ENCODE results near the gene GIMAP4. TPM values are rescaled to one million over a fixed set of nuclear protein-coding genes. Genes with fewer than 3 reads are reported as not detected.

Gene GIMAP4
- total RNA-seq, 5 donors from 2014 or later (not counting 1 experiment from before 2014, with no cell fraction given), result 121 to 341 (median 306) TPM

DNA sequence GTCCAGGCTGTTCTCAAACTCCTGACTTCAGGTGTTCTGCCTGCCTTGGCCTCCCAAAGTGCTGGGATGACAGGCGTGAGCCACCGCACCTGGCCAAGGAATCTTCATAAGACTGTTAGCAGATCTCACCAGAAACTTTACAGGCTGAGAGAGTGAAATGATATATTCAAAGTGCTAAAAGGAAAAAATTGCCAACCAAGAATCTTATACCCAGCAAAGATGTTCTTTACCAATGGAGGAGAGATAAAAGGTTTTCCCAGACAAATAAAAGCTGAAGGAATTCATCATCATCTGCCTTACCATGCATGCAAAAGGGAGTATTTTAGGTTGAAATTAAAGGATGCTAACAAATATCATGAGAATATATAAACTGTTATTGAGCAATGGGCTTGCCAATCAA lies 28.9 kb upstream of the GIMAP4 start:
- H3K27ac ChIP-seq (ENCODE audit: low read length), result no peak overlapping the region
- WGBS (ENCODE audit: insufficient coverage), result no CpG with 5 or more reads among the region's 2 CpGs
- Mint-ChIP-seq H3K36me3 (peaks cover 53% of the 10 kb centered on the region), H3K4me3 (no peak overlapping the region), H3K9me3 (peaks cover 18 to 60% (median 35%) of the 10 kb centered on the region in 3 donors), H3K27me3 (no peaks in the 10 kb centered on the region), H3K27ac (no peak overlapping the region), H3K4me1 (peaks cover 11 to 26% (median 21%) of the 10 kb centered on the region in 3 donors)
- ATAC-seq (replicated peaks in 1 of 4), result no peak
- H3K27me3 ChIP-seq (replicated peaks in 1 of 2; ENCODE audit: control insufficient read depth in 2 of 2, extremely low read depth in 1 of 2, insufficient read depth in 2 of 2, low read length in 1 of 2), result no peaks in the 10 kb centered on the region
- ChIA-PET CTCF (interaction anchor here (0.5 to 0.8 kb wide), 2 partner anchors 92 to 215 kb away, joined by 3 to 6 read pairs; no protein-coding TSS in a partner anchor), POLR2A (no interaction called here)
- peaks cover 0 to 7% of the 10 kb centered on the region in 2 donors for H3K36me3 ChIP-seq (ENCODE audit: control insufficient read depth in 2 of 2, extremely low read depth in 1 of 2, insufficient read depth in 1 of 2, low read length in 1 of 2)
- H3K4me3 ChIP-seq (ENCODE audit: control insufficient read depth in 1 of 2, extremely low read depth in 1 of 2, low read length in 1 of 2), result no peak overlapping the region
- H3K9me3 ChIP-seq, result peaks cover 9% of the 10 kb centered on the region
- DNase-seq, result peak in 1 of 35 experiments; percentile 33
- peaks cover 0 to 11% of the 10 kb centered on the region in 2 experiments for H3K4me1 ChIP-seq (ENCODE audit: control insufficient read depth in 1 of 2, extremely low read depth in 1 of 2, insufficient read depth in 2 of 2, low read length in 2 of 2)

DNA sequence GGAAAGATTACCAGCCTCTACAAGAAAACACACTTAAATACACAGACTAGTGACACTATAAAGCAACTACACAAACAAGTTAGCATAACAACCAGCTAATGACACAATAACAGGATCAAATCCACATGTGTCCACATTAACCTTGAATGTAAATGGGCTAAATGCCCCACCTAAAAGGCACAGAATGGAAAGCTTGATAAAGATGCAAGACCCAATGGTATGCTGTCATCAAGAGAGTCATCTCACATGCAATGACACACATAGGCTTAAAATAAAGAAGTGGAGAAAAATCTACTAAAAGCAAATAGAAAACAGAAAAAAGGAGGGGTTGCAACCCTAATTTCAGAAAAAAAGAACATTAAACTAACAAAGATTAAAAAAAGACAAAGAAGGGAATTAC lies 14.0 kb upstream of the GIMAP4 start:
- H3K4me3 ChIP-seq (ENCODE audit: control insufficient read depth in 1 of 2, extremely low read depth in 1 of 2, low read length in 1 of 2), result no peak overlapping the region
- no peak for DNase-seq
- peaks cover 0 to 4% of the 10 kb centered on the region in 2 donors for H3K36me3 ChIP-seq (ENCODE audit: control insufficient read depth in 2 of 2, extremely low read depth in 1 of 2, insufficient read depth in 1 of 2, low read length in 1 of 2)
- Mint-ChIP-seq H3K36me3 (peaks cover 50% of the 10 kb centered on the region), H3K4me1 (peaks cover 65 to 75% (median 73%) of the 10 kb centered on the region in 3 donors), H3K27me3 (no peaks in the 10 kb centered on the region), H3K4me3 (peak overlapping the region in 1 of 3 donors; percentile 75), H3K27ac (peak overlapping the region; percentile 96 to 100), H3K9me3 (peaks cover 15 to 49% (median 25%) of the 10 kb centered on the region in 3 donors)
- ATAC-seq (replicated peaks in 1 of 4), result no peak
- H3K27ac ChIP-seq (ENCODE audit: low read length), result peak overlapping the region; percentile 50
- H3K27me3 ChIP-seq (replicated peaks in 1 of 2; ENCODE audit: control insufficient read depth in 2 of 2, extremely low read depth in 1 of 2, insufficient read depth in 2 of 2, low read length in 1 of 2), result no peaks in the 10 kb centered on the region
- peaks cover 2% of the 10 kb centered on the region for H3K9me3 ChIP-seq
- CTCF ChIA-PET, result interaction anchor here in 1 of 2 donors (0.8 kb wide), 1 partner anchor 206 kb away, joined by 3 read pairs; no protein-coding TSS in a partner anchor
- H3K4me1 ChIP-seq (ENCODE audit: control insufficient read depth in 1 of 2, extremely low read depth in 1 of 2, insufficient read depth in 2 of 2, low read length in 2 of 2), result peaks cover 11 to 29% of the 10 kb centered on the region in 2 experiments
- POLR2A ChIA-PET, result interaction anchor here (0.6 to 0.8 kb wide), 4 partner anchors 17 to 77 kb away, joined by 3 to 8 read pairs (median 3); no protein-coding TSS in a partner anchor

DNA sequence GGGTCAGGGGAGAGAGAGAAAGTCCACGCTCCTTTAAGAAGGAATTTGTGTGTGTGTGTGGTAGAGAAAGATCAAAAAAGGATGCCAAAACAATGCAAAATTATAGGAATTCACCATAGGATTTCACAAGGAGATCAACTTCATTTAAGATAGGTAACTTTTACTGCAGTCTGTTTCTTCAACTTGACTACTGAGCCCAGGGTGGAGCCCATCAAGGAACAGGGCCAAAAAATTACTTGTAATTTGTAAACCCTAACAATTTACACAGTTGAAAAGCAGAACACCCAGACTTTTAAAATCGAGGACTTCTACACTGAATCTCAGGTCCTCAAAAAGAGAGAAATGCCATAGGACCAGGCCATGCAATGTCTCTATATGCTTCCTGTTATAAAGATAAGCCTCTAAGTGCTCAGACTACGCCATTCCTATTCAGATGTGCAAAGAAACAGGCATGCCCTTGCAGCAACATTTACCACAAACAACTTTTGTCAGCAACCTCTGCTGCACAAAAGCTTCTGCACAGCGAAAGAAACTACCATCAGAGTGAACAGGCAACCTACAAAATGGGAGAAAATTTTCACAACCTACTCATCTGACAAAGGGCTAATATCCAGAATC lies 10.6 kb upstream of the GIMAP4 start:
- no peaks in the 10 kb centered on the region for H3K27me3 Mint-ChIP-seq
- peaks cover 15 to 55% (median 33%) of the 10 kb centered on the region in 3 donors for H3K9me3 Mint-ChIP-seq
- H3K4me3 ChIP-seq (ENCODE audit: control insufficient read depth in 1 of 2, extremely low read depth in 1 of 2, low read length in 1 of 2), result no peak overlapping the region
- H3K27ac Mint-ChIP-seq, result peak overlapping the region; percentile 96 to 100
- 0% methylated on average over 1 of the region's 4 CpGs for WGBS (ENCODE audit: insufficient coverage)
- ATAC-seq (replicated peaks in 1 of 4), result peak; percentile 95 to 99 (median 97)
- H3K9me3 ChIP-seq, result peaks cover 8% of the 10 kb centered on the region
- no peaks in the 10 kb centered on the region for H3K27me3 ChIP-seq (replicated peaks in 1 of 2; ENCODE audit: control insufficient read depth in 2 of 2, extremely low read depth in 1 of 2, insufficient read depth in 2 of 2, low read length in 1 of 2)
- ChIA-PET CTCF (no interaction called here), POLR2A (no interaction called here)
- peaks cover 78 to 88% (median 78%) of the 10 kb centered on the region in 3 donors for H3K4me1 Mint-ChIP-seq
- DNase-seq, result peak in 27 of 35 experiments; percentile 18 to 75 (median 41)
- H3K36me3 ChIP-seq (ENCODE audit: control insufficient read depth in 2 of 2, extremely low read depth in 1 of 2, insufficient read depth in 1 of 2, low read length in 1 of 2), result peaks cover 0 to 2% of the 10 kb centered on the region in 2 donors
- peak overlapping the region; percentile 36 to 75 (median 64) for H3K4me3 Mint-ChIP-seq
- peaks cover 11 to 28% of the 10 kb centered on the region in 2 experiments for H3K4me1 ChIP-seq (ENCODE audit: control insufficient read depth in 1 of 2, extremely low read depth in 1 of 2, insufficient read depth in 2 of 2, low read length in 2 of 2)
- H3K36me3 Mint-ChIP-seq, result peaks cover 48% of the 10 kb centered on the region
- peak overlapping the region; percentile 77 for H3K27ac ChIP-seq (ENCODE audit: low read length)

DNA sequence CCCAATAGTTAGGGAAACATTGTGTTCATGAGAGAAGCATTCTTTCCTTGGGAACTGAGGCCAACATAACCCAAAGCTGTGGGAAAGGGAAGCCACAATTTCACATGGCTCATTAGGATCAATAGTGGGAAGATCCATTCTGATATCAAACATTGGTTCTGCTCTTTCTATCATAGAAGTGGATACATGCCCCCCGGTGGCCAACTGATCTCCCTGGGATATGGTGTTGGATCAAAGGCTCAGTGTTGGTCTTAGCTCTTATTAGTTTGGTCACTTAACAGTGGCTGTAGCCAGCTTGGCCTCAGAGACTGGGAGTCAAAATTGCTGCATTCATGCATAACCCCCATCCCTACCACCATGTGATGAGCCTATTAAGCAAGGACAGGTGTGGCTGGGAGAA lies 6.7 kb upstream of the GIMAP4 start:
- Histone ChIP-seq H3K4me1 (ENCODE audit: control insufficient read depth in 1 of 2, extremely low read depth in 1 of 2, insufficient read depth in 2 of 2, low read length in 2 of 2) (peaks cover 23 to 40% of the 10 kb centered on the region in 2 experiments), H3K9me3 (peaks cover 6% of the 10 kb centered on the region), H3K4me3 (ENCODE audit: control insufficient read depth in 1 of 2, extremely low read depth in 1 of 2, low read length in 1 of 2) (no peak overlapping the region), H3K27ac (ENCODE audit: low read length) (peak overlapping the region; percentile 10), H3K27me3 (replicated peaks in 1 of 2; ENCODE audit: control insufficient read depth in 2 of 2, extremely low read depth in 1 of 2, insufficient read depth in 2 of 2, low read length in 1 of 2) (no peaks in the 10 kb centered on the region), H3K36me3 (ENCODE audit: control insufficient read depth in 2 of 2, extremely low read depth in 1 of 2, insufficient read depth in 1 of 2, low read length in 1 of 2) (no peaks in the 10 kb centered on the region)
- DNase-seq (no peak), ATAC-seq (replicated peaks in 1 of 4) (no peak)
- POLR2A ChIA-PET, result no interaction called here
- H3K27ac Mint-ChIP-seq, result peak overlapping the region; percentile 64 to 97
- WGBS (ENCODE audit: insufficient coverage), result no CpG with 5 or more reads among the region's 1 CpG
- CTCF ChIA-PET, result no interaction called here
- H3K27me3 Mint-ChIP-seq, result no peaks in the 10 kb centered on the region
- peaks cover 0 to 28% (median 18%) of the 10 kb centered on the region in 3 donors for H3K9me3 Mint-ChIP-seq
- H3K4me3 Mint-ChIP-seq, result peak overlapping the region in 1 of 3 donors; percentile 87
- peaks cover 75 to 86% (median 79%) of the 10 kb centered on the region in 3 donors for H3K4me1 Mint-ChIP-seq
- peaks cover 24% of the 10 kb centered on the region for H3K36me3 Mint-ChIP-seq

DNA sequence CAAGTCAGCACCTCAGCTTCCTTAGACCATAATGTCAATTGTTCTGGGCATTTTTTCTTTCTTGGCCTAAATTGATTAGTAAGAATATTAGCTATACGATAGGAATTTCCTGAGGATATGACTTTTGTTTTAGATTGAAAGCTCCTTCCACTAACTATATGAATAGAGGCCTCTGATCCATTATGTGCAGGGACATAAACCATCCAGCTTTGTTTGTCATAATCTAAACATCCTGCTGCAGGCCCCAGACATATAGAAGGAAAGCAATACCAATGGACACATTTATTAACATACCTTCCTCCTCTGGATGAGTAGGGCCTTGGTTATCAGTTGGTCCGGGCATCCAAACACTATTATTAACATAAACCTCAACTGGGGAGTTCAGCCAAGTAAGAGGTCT lies 4.3 kb upstream of the GIMAP4 start:
- ChIA-PET POLR2A (interaction anchor here in 1 of 2 donors (1.0 kb wide), 1 partner anchor 114 kb away, joined by 3 read pairs; no protein-coding TSS in a partner anchor), CTCF (interaction anchor here in 1 of 2 donors (1.1 to 1.5 kb wide), 2 partner anchors 125 to 194 kb away, joined by 4 read pairs; no protein-coding TSS in a partner anchor)
- Histone ChIP-seq H3K36me3 (ENCODE audit: control insufficient read depth in 2 of 2, extremely low read depth in 1 of 2, insufficient read depth in 1 of 2, low read length in 1 of 2) (no peaks in the 10 kb centered on the region), H3K4me3 (ENCODE audit: control insufficient read depth in 1 of 2, extremely low read depth in 1 of 2, low read length in 1 of 2) (peak overlapping the region in 1 of 2 donors; percentile 0), H3K27ac (ENCODE audit: low read length) (peak overlapping the region; percentile 68), H3K4me1 (ENCODE audit: control insufficient read depth in 1 of 2, extremely low read depth in 1 of 2, insufficient read depth in 2 of 2, low read length in 2 of 2) (peaks cover 27 to 41% of the 10 kb centered on the region in 2 experiments), H3K27me3 (replicated peaks in 1 of 2; ENCODE audit: control insufficient read depth in 2 of 2, extremely low read depth in 1 of 2, insufficient read depth in 2 of 2, low read length in 1 of 2) (no peaks in the 10 kb centered on the region), H3K9me3 (peaks cover 6% of the 10 kb centered on the region)
- Mint-ChIP-seq H3K36me3 (peaks cover 32% of the 10 kb centered on the region), H3K27ac (peak overlapping the region; percentile 97 to 100), H3K27me3 (no peaks in the 10 kb centered on the region), H3K9me3 (peaks cover 0 to 28% (median 18%) of the 10 kb centered on the region in 3 donors), H3K4me1 (peaks cover 74 to 83% (median 77%) of the 10 kb centered on the region in 3 donors), H3K4me3 (peak overlapping the region; percentile 59 to 87 (median 70))
- no peak for DNase-seq
- no peak for ATAC-seq (replicated peaks in 1 of 4)
- no CpG with 5 or more reads among the region's 2 CpGs for WGBS (ENCODE audit: insufficient coverage)

DNA sequence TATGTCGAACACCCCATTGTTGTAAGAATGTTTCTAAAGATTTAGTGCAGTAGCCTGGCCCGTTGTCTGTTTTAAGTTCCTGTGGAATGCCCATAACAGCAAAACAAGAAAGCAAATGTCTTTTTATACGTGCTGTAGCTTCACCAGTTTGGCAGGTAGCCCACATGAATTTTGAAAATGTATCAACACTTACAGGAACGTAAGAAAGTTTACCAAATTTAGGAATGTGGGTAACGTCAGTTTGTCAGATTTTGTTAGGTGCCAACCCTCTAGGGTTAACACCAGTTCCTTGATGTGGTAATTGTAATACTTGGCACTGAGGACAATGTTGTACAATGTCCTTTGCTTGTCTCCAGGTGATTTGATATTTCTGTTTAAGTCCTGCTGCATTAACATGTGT lies 3.2 kb upstream of the GIMAP4 start:
- peak overlapping the region; percentile 97 to 100 for H3K27ac Mint-ChIP-seq
- H3K4me3 ChIP-seq (ENCODE audit: control insufficient read depth in 1 of 2, extremely low read depth in 1 of 2, low read length in 1 of 2), result peak overlapping the region; percentile 0 to 27
- peak overlapping the region; percentile 59 to 87 (median 70) for H3K4me3 Mint-ChIP-seq
- ChIA-PET POLR2A (interaction anchor here (0.8 to 1.0 kb wide), 2 partner anchors 53 to 113 kb away, joined by 3 read pairs; no protein-coding TSS in a partner anchor), CTCF (interaction anchor here in 1 of 2 donors (1.5 kb wide), 1 partner anchor 40 kb away, joined by 4 read pairs; no protein-coding TSS in a partner anchor)
- peaks cover 0 to 3% of the 10 kb centered on the region in 2 donors for H3K36me3 ChIP-seq (ENCODE audit: control insufficient read depth in 2 of 2, extremely low read depth in 1 of 2, insufficient read depth in 1 of 2, low read length in 1 of 2)
- ATAC-seq (replicated peaks in 1 of 4), result peak in 2 of 4 experiments; percentile 5 to 21
- H3K9me3 Mint-ChIP-seq, result peaks cover 0 to 32% (median 16%) of the 10 kb centered on the region in 3 donors
- peak in 5 of 35 experiments; percentile 18 to 68 (median 28) for DNase-seq
- H3K4me1 Mint-ChIP-seq, result peaks cover 70 to 79% (median 73%) of the 10 kb centered on the region in 3 donors
- peaks cover 27 to 41% of the 10 kb centered on the region in 2 experiments for H3K4me1 ChIP-seq (ENCODE audit: control insufficient read depth in 1 of 2, extremely low read depth in 1 of 2, insufficient read depth in 2 of 2, low read length in 2 of 2)
- peak overlapping the region; percentile 68 for H3K27ac ChIP-seq (ENCODE audit: low read length)
- no peaks in the 10 kb centered on the region for H3K27me3 ChIP-seq (replicated peaks in 1 of 2; ENCODE audit: control insufficient read depth in 2 of 2, extremely low read depth in 1 of 2, insufficient read depth in 2 of 2, low read length in 1 of 2)
- peaks cover 5% of the 10 kb centered on the region for H3K9me3 ChIP-seq
- peaks cover 40% of the 10 kb centered on the region for H3K36me3 Mint-ChIP-seq
- WGBS (ENCODE audit: insufficient coverage), result 9% methylated on average over 5 of the region's 5 CpGs
- no peaks in the 10 kb centered on the region for H3K27me3 Mint-ChIP-seq

Data from T-cell (primary cell).